Stimulated activated naive CD8-positive, alpha-beta T cell treated with anti-CD3 and anti-CD28 coated beads, Interleukin-15, Interleukin-2, amounts not matched to agents 100 U/mL and 50 U/mL, for 24 hours (primary cell): ENCODE results near the gene TRIP12.
"Not testable (repeated sequence)": the region's sequence is repeated elsewhere in the genome, so short reads cannot be mapped to it uniquely, and the experiment has no call there.

Source experiments
- ATAC-seq: fragments of 150-1000 bp; cut with Tn5 transposase; one replicate; pipeline ENCODE4 v1.10.0; 2021
- DNase-seq: peaks from one replicate; pipeline ENCODE4 v3.0.0; 2021

TRIP12 gene

DNA sequence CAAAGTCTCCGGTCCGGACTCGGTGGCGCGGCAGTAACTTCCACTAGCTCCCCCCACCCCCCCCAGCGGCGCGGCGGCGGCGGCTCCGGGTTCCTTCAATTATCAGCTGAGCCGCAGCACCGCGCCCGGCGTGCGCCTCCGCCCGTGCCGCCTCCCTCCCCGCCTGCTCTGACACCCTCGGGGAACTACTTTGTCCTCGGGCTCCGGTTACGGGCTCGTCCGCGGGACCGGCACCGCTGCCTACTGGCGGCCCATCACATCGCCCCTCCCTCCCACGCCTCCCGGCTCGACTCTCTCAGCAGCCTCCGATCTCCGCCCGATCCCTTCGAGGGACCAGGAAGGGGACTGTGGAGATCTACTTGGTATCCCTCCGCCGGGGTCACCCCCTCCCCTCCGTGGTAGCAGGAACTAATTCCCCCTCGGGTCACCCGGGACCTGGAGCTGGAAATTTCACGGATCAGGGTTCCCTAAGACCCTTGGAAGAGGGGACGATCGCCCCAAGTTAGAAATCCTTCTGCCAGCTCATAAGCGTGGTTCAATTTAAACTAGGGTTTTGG is at the start of gene TRIP12:
TRIP12 (minus strand) TSS at position 118 of the 557 bp plus-strand sequence. CDS start 41,930 bp downstream, outside the sequence.
- DNase-seq (peak; percentile 88), ATAC-seq (peak; percentile 81)

DNA sequence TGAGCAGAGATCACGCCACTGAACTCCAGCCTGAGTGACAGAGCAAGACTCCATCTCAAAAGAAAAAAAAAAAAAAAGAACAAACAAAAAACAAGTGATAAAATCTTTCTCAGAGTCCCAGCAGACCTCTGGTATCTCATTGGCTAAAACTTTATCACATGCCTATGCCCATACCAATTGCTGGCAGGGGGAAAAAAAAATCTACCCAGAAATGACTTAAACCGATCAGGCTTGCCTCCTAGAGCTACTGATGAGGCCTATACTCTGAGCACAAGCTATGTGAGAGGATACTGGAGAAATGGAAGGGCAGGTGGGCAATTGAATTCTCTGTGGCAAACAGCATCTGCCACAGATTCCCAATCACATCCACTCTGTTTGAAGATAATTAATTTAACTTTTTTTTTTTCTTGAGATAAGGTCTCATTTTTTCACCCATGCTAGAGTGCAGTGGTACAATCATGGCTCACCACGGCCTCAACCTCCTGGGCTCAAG is 49.5 kb upstream of the TRIP12 start:
- ATAC-seq: no peak
- DNase-seq: no peak

- ATAC-seq (no peak), DNase-seq (no peak)
Measured at GRCh38 chr2:229970406-229970805, 48.6 kb upstream of the TRIP12 start.

- no peak for ATAC-seq
- no peak for DNase-seq
Measured at GRCh38 chr2:229969921-229970320, 48.1 kb upstream of the TRIP12 start.

DNA sequence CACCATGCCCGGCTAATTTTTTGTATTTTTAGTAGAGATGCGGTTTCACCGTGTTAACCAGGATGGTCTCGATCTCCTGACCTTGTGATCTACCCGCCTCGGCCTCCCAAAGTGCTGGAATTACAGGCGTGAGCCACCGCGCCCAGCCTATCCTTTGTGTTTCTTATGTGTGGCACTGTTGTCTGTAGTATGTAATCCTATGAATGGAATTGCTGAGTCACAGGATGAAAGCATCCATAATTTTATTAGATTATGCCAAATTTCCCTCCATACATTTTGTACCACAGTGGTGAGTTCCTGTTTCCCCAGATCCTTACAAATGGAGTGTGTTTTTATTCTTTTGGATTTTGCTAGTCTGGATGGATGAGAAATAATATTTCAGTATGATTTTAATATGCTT is 41.8 kb upstream of the TRIP12 start:
- not testable (repeated sequence) for DNase-seq, ATAC-seq

DNA sequence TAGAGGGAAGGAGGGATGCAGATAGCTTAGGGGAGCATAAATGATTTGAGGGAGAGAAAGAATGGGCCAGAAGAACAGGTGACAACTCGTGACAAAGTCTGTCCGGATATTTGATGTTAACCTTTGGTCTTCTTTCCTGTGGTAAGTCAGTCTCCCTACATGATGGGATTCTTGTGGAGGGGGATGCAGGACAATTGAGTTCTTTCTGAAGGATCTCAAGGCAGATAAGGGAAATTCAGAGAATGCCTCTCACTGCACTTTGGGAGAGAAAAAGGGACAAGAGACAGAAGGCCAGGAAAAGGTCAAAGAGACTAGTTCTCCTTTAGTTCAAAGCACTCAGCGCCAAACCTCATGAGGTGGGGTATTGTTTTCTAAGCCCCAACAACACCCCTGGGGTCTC is 34.7 kb upstream of the TRIP12 start:
- DNase-seq (no peak), ATAC-seq (no peak)

- ATAC-seq (no peak), DNase-seq (no peak)
Measured at GRCh38 chr2:229955663-229956062, 33.9 kb upstream of the TRIP12 start.

DNA sequence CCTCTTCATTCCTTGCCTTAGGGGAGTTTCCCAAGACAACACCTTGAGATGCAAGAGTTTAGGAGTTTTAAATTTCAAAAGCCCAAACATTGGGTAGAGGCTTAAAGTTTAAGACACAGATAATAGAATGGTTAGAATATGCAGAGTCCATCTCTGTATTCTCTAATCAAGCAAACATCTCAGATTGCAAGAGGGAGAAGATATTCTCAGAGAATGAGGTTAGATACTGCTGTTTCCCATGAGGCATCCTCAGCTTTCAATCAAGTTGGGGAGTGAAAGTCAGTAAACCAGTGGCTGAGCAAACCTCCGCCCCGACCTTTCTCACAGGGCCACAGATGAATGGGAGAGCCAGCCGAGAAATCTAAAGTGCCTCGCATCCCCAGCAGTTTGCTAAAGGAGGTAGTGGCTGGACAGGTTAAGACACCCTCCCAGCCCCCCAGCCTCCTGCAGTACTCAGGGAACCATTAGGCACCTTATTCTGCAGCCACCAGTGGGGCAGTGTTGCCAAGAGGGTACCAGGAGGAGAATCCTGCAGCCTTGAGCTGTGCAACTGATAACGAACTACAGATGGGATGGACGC is 30.5 kb upstream of the TRIP12 start:
- ATAC-seq (no peak), DNase-seq (no peak)

- ATAC-seq (peak; percentile 14), DNase-seq (no peak)
Measured at GRCh38 chr2:229947544-229947943, 25.7 kb upstream of the TRIP12 start.

- no peak for DNase-seq
- no peak for ATAC-seq
Measured at GRCh38 chr2:229945975-229946374, 24.2 kb upstream of the TRIP12 start.

DNA sequence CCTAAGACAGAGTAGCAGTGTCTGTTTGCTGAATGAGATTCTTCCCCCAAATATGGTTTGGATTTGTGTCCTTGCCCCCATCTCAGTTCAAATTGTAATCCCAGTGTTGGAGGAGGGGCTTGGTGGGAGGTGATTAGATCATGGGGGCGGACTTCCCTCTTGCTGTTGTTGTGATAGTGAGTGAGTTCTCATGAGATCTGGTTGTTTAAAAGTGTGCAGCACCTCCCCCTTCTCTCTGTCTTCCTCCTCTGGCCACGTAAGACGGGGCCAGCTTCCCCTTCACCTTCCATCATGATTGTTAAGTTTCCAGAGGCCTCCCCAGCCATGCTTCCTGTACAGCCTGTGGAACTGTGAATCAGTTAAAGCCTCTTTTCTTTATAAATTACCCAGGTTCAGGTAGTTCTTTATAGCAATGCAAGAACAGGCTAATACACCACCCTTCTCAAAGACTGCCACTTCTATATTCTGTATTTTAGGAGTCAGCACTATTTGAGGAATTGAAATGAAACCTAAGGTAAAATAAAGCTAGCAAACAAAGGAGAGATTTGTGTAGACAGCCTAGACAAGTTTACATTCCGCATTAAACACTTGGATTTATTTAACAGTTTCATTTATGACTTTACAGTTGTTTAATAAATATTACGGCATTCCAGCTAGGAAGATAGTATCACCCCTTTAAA is 22.1 kb upstream of the TRIP12 start:
- DNase-seq (no peak), ATAC-seq (no peak)

DNA sequence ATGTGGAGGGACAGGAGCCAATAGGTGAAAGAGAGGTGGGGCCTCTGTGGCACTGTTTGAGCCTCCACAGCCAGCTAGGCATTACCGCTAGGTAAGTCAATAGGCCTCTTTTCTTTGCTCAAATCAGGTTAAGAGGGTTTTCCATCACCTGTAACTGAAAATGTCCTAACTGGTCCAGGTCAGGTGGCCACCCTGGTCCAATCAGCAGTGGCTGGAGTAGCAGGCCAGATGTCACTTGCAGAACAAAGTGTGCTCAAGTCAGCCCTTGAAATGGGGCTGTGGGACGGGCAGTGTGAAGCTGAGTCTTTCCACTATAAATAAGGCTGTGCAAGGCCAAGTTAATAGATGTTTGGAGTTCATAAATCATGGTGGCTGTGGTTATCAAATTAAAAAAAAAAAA is 21.4 kb upstream of the TRIP12 start:
- DNase-seq: no peak
- ATAC-seq: no peak

DNA sequence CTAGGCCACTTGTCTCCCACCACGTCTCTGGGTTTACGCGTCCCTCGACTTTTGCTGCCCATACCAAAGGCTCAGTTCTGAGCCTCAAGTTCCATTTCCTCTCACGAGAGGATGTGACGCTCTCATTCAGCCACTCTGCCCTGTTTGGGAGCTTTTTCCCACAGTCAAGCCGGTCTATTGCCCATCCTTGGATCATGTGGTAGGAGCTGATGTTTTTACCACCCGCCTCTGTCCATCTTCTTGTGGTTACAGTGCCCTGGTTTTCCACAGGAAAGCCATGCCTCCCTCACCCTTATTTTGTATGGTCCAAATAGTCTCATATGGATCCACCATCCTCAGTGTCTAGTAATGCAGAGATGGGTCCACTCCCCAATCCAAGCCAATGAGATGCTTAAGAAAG is 20.9 kb upstream of the TRIP12 start:
- no peak for DNase-seq
- ATAC-seq: no peak

DNA sequence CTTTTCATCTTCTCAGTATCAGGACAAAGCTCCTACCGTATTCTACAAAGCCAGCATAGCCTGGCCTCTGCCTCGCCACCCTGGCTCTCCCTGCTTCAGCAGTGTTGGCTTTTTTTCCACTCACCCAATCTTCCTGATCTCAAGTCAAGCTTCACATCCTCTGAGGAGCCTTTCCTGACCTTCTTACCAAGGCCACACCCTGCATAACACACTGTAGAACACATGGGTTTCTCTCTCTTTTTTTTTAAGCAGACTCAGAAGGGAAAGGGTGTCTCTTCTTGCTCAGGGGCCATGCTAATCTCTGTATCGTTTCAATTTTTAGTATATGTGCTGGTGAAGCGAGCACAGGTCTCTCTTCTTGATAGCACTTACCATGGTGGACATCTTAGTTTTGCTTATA is 15.7 kb upstream of the TRIP12 start:
- DNase-seq: no peak
- ATAC-seq: no peak

GRCh38 chr2:229931241-229931640 is 9.4 kb upstream of the TRIP12 start:
- DNase-seq (no peak), ATAC-seq (no peak)

GRCh38 chr2:229930656-229931055 is 8.8 kb upstream of the TRIP12 start:
- no peak for DNase-seq
- ATAC-seq: no peak

- ATAC-seq (no peak), DNase-seq (no peak)
Measured at GRCh38 chr2:229927817-229928321, 6.1 kb upstream of the TRIP12 start.

DNA sequence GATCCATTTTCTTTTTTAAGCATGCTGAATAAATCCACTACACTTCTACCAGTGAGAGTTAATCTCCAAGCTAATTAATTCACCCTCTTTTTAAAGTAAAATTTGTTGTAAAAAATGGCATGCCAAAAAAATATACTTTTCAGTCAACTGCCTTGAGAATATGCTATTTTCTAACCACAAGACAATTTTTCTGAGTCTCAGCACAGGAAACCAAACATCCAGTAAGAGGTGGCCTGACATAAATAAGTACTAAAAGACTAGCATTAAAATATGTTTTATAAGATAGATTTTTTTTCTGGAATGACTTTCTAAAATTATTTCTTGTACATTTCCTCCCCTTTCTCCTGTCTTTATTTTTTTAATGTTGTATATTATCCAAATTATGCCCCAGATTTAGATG is 3.4 kb upstream of the TRIP12 start:
- DNase-seq: no peak
- ATAC-seq: no peak

- DNase-seq, ATAC-seq: not testable (repeated sequence)
Measured at GRCh38 chr2:229924541-229924940, 2.7 kb upstream of the TRIP12 start.

DNA sequence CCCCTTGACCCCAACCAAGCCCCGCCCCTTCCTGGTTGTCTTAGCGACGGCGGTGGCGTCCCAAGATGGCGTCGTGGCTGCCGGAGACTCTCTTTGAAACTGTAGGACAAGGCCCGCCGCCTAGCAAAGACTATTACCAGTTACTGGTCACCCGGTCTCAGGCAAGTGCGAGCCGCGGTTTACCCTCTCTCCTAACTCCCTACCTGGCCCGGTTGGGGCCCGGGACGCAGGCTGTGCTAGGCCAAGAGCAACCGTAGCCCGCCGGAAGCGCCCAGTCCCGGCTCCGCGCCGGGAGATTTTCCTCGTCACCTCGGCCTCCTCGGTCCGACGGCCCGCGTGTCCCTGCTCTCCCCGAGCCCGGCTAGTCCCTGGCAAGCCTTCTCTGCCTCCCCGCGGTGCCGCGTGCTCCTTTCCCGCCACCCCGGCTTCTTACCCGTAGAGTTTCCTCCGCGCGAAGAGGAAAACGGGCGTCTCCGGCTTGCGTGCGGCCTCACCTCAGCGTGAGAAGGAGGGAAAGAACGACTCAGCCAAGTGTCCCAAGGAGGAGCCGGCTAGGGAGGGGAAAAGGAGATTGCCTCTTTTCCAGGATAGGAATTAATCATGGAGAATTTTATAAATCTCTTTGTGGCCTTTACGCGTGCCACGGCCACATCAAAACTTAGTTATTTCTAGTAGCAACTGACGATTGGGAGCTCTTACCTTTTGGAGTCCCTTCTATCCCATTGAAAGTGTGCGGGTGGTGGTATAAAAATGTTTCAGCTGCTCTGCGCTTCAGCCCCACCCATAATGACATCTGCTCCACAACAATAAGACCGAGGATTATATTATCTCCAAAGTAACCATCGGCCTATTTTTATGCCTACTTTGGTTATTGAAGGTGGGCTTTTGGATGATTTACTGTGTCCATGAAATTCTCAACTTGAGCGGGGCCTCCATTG is 909 bp upstream of the TRIP12 start, which contains the start of gene FBXO36:
FBXO36 (plus strand) TSS at position 55 of the 938 bp plus-strand sequence; CDS start at position 66, 11 bp downstream.
- ATAC-seq (peak; percentile 61), DNase-seq (peak; percentile 93)

- ATAC-seq: peak; percentile 29
- DNase-seq: peak; percentile 76
Measured at GRCh38 chr2:229921101-229921891, 513 bp downstream of the TRIP12 start.
